MM.1S (cell line): ENCODE data around the gene CNBP.

Source experiments
- EZH2 ChIP-seq: fragments of 300-600 bp; sonication (generic); optimal IDR thresholded peaks from 2 replicates; pipeline ENCODE3; 2017; ENCODE audit warnings: low read depth, mild to moderate bottlenecking, antibody characterized with exemption, low read length, mixed read lengths
- EZH2phosphoT487 ChIP-seq: fragments of 300-600 bp; sonication (generic); IDR thresholded peaks from 2 replicates; pipeline ENCODE4 v1.6.1; 2018; ENCODE audit warnings: antibody characterized with exemption, low read length
- TF ChIP-seq, protein P1 (sequence below): fragments of 300-600 bp; sonication (generic); IDR thresholded peaks from 2 replicates; pipeline ENCODE4 v1.5.1; 2016; ENCODE audit warnings: antibody characterized with exemption, low read length, mixed read lengths

DNA sequence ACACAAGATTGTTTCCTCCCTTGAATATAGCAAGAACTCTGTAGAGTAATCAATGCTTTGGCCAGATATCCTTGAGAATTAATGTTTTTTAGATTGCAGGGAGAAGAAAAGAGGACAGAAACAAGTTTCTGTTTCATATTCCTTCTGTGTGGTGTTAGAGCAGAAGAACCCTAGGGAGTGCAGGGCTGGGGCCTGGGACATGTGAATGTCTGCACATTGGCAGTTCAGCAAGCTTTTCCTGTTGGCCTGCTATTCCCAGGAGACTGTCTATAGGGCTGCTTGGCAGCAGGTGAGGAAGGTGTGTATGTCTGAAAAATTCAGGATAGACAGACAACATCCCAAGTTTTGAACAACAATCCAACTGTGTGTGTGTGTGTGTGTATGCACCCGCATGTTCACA lies 13.6 kb upstream of the CNBP start:
- TF ChIP-seq, protein P1, sequence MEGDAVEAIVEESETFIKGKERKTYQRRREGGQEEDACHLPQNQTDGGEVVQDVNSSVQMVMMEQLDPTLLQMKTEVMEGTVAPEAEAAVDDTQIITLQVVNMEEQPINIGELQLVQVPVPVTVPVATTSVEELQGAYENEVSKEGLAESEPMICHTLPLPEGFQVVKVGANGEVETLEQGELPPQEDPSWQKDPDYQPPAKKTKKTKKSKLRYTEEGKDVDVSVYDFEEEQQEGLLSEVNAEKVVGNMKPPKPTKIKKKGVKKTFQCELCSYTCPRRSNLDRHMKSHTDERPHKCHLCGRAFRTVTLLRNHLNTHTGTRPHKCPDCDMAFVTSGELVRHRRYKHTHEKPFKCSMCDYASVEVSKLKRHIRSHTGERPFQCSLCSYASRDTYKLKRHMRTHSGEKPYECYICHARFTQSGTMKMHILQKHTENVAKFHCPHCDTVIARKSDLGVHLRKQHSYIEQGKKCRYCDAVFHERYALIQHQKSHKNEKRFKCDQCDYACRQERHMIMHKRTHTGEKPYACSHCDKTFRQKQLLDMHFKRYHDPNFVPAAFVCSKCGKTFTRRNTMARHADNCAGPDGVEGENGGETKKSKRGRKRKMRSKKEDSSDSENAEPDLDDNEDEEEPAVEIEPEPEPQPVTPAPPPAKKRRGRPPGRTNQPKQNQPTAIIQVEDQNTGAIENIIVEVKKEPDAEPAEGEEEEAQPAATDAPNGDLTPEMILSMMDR = no peak
- TF ChIP-seq EZH2 (no peak), EZH2phosphoT487 (no peak)
